Activated naive CD4-positive, alpha-beta T cell (primary cell): ENCODE measurements around the gene ADD1.

ENCODE experiments used
- DNase-seq, 4 experiments: peaks; one replicate each; lab custom pipeline; 2025; lab: John Stamatoyannopoulos, UW

ADD1 gene

GRCh38 chr4:2860391-2861348, 17.0 kb downstream of the ADD1 start:
- DNase-seq, result no peak

GRCh38 chr4:2861631-2862436, 18.2 kb downstream of the ADD1 start:
- DNase-seq, result no peak

GRCh38 chr4:2862528-2862927, 18.9 kb downstream of the ADD1 start:
- DNase-seq, result no peak

- DNase-seq, result no peak
These were observed 20.0 kb downstream of the ADD1 start for GRCh38 chr4:2863649-2864048.

GRCh38 chr4:2865196-2865780, 21.6 kb downstream of the ADD1 start:
- no peak for DNase-seq

GRCh38 chr4:2866160-2866861, 22.7 kb downstream of the ADD1 start:
- DNase-seq, result no peak

GRCh38 chr4:2866891-2867290, 23.2 kb downstream of the ADD1 start:
- no peak for DNase-seq

GRCh38 chr4:2867758-2868491, 24.3 kb downstream of the ADD1 start:
- no peak for DNase-seq

GRCh38 chr4:2868877-2869487, 25.3 kb downstream of the ADD1 start:
- DNase-seq, result no peak

- no peak for DNase-seq
These were observed 26.0 kb downstream of the ADD1 start for GRCh38 chr4:2869659-2870058.

GRCh38 chr4:2870082-2870481, 26.4 kb downstream of the ADD1 start:
- DNase-seq, result no peak

GRCh38 chr4:2871466-2871865, 27.8 kb downstream of the ADD1 start:
- no peak for DNase-seq

- no peak for DNase-seq
These were observed 28.3 kb downstream of the ADD1 start for GRCh38 chr4:2871911-2872310.

- no peak for DNase-seq
These were observed 29.7 kb downstream of the ADD1 start for GRCh38 chr4:2873329-2873728.

GRCh38 chr4:2874861-2875260, 31.2 kb downstream of the ADD1 start:
- DNase-seq, result no peak

GRCh38 chr4:2875556-2875955, 31.9 kb downstream of the ADD1 start:
- DNase-seq, result no peak

- no peak for DNase-seq
These were observed 34.7 kb downstream of the ADD1 start for GRCh38 chr4:2878346-2878745.

- no peak for DNase-seq
These were observed 35.4 kb downstream of the ADD1 start for GRCh38 chr4:2879026-2879425.

- no peak for DNase-seq
These were observed 37.8 kb downstream of the ADD1 start for GRCh38 chr4:2881431-2881830.

- no peak for DNase-seq
These were observed 38.7 kb downstream of the ADD1 start for GRCh38 chr4:2882341-2882740.

GRCh38 chr4:2886161-2886560, 42.5 kb downstream of the ADD1 start:
- no peak for DNase-seq
